Lower leg skin (tissue), 4 donors: Measurements from ENCODE around the gene DLG2. TPM values are rescaled to one million over a fixed set of nuclear protein-coding genes. Genes with fewer than 3 reads are reported as not detected.
"Not testable (repeated sequence)": the region's sequence is repeated elsewhere in the genome, so short reads cannot be mapped to it uniquely, and the experiment has no call there.

ENCODE experiments used
- DNase-seq, 2 donors: peaks; one replicate each; pipeline ENCODE4 v3.0.0-alpha.2; 2019; ENCODE audit warnings: low spot score in 2 of 2
- H3K4me3 ChIP-seq: fragments of 200-600 bp; sonication (generic); 2 replicates; pipeline ENCODE4 v1.5.1; 2017; ENCODE audit warnings: mild to moderate bottlenecking, low read depth; ENCODE audit not compliant: poor library complexity, severe bottlenecking
- POLR2A ChIP-seq, 2 donors: fragments of 450-650 bp; IDR thresholded peaks; one replicate each; pipeline ENCODE4 v1.6.1; 2016 to 2017; ENCODE audit warnings: antibody characterized with exemption in 2 of 2, mild to moderate bottlenecking in 1 of 2, moderate library complexity in 1 of 2
- WGBS, 2 donors: methylation state at CpG; one replicate each; pipeline ENCODE4 v1.1.5; 2018; 5-methylcytosine and 5-hydroxymethylcytosine counted together
- intact Hi-C: fragments of 100-400 bp; cut with DNase I; formaldehyde crosslinking; loops from one replicate; pipeline ENCODE4 v1.15.0; 2023; ENCODE audit warnings: low total_unique reads
- total RNA-seq, 4 donors: library from RNA; depleted of rRNA; stranded (reverse); fragments of >200 nt; gene quantifications; one replicate each; pipeline ENCODE4 v1.1.0, GENCODE V29; 2016
- TF ChIP-seq, protein P1 (sequence below), 3 donors: fragments of 450-650 bp; IDR thresholded peaks; one replicate each; pipeline ENCODE4 v1.5.1; 2016; ENCODE audit warnings: antibody characterized with exemption in 3 of 3, mild to moderate bottlenecking in 3 of 3, moderate library complexity in 2 of 3

DLG2 gene
- total RNA-seq, 4 donors from 2014 or later, result 37.6 to 68.3 (median 46.0) TPM

DNA sequence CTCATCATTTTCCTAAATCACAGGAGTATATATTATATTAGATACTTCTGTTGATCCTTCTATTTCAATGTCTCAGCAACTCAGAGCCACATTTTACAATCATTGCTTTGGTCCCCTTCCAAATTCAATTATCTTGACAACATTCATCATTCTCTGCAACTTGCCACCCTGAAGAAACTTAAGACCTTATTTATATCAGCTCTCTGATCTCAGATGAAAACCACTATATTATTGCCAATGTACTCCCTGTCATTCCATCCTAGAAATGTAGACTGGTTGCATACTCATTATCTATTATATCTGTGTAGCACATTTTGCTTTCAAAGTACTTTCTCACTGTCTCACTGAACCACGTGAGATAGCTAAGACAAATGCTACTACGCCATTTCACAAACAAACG, 379.3 kb downstream of the DLG2 start:
- H3K4me3 ChIP-seq, result no peak overlapping the region

DNA sequence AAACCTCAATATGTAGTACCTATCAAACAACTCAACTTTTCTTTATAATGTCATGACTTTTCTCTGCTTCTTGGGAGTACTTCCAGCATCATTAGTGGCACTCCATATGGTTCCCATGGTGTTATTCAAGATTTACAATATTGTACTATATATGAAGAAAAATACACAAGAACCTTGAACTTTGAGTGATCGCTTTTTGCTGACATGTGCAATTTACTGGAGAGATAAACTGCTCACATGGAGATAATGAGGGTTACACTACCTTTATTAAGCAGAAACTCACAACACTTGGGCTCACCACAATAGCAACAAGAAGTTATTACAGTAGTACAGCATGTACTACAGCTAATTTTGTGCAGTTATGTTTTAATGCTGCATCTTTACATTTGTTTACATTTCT, 388.2 kb downstream of the DLG2 start:
- no peak for DNase-seq
- no peak for TF ChIP-seq POLR2A (IDR thresholded peaks at IDR 0.05)
- TF ChIP-seq, protein P1, sequence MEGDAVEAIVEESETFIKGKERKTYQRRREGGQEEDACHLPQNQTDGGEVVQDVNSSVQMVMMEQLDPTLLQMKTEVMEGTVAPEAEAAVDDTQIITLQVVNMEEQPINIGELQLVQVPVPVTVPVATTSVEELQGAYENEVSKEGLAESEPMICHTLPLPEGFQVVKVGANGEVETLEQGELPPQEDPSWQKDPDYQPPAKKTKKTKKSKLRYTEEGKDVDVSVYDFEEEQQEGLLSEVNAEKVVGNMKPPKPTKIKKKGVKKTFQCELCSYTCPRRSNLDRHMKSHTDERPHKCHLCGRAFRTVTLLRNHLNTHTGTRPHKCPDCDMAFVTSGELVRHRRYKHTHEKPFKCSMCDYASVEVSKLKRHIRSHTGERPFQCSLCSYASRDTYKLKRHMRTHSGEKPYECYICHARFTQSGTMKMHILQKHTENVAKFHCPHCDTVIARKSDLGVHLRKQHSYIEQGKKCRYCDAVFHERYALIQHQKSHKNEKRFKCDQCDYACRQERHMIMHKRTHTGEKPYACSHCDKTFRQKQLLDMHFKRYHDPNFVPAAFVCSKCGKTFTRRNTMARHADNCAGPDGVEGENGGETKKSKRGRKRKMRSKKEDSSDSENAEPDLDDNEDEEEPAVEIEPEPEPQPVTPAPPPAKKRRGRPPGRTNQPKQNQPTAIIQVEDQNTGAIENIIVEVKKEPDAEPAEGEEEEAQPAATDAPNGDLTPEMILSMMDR (IDR thresholded peaks at IDR 0.05), result no peak
- WGBS, 2 donors, result 96 to 100% methylated on average over 1 of the region's 1 CpG
- H3K4me3 ChIP-seq, result no peak overlapping the region
- intact Hi-C loops, result no loop called here

More for the DNA sequence above, 379.3 kb downstream of the DLG2 start:
- DNase-seq, result no peak
- WGBS, 2 donors, result 67 to 77% methylated on average over 3 of the region's 3 CpGs
- intact Hi-C loops, result no loop called here
- TF ChIP-seq, protein P1 (IDR thresholded peaks at IDR 0.05), result no peak
- TF ChIP-seq POLR2A (IDR thresholded peaks at IDR 0.05), result no peak

DNA sequence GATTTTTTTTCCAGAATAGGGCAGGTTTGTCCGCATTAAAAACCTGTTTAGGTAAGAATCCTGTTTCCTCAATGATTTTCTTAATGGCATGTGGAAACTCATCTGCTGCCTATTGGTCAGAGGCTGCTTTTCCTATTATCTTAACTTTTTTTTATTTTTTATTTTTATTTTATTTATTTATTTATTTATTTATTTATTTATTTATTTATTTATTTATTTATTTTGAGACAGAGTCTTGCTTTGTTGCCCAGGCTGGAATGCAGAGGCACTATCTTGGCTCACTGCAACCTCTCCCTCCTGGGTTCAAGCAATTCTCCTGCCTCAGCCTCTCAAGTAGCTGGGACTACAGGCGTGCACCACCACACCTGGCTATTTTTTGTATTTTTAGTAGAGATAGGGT, 389.1 kb downstream of the DLG2 start:
- H3K4me3 ChIP-seq, DNase-seq, intact Hi-C loops: not testable (repeated sequence)
- 87 to 92% methylated on average over 2 of the region's 2 CpGs for WGBS, 2 donors

DNA sequence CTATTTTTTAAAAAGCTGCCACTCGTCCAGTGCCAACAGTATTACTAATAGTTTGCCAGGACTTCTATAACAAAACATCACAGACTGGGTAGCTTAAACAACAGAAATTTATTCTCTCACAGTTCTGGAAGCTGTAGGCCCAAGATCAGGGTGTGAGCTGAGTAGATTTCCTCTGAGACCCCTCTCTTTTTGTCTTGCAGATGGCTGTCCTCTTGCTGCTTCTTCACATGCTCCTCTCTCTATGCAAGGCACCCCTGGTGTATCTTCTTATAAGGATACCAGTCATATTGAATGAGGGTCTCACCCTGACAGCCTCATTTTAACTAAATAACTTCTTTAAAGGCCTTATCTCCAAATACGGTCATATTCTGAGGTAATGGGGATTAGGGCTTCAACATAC, 390.9 kb downstream of the DLG2 start:
- no peak for DNase-seq
- intact Hi-C loops, result no loop called here
- no peak overlapping the region for H3K4me3 ChIP-seq
- TF ChIP-seq POLR2A (IDR thresholded peaks at IDR 0.05), result no peak
- TF ChIP-seq, protein P1 (IDR thresholded peaks at IDR 0.05), result no peak
- WGBS, 2 donors, result 71 to 73% methylated on average over 2 of the region's 2 CpGs

DNA sequence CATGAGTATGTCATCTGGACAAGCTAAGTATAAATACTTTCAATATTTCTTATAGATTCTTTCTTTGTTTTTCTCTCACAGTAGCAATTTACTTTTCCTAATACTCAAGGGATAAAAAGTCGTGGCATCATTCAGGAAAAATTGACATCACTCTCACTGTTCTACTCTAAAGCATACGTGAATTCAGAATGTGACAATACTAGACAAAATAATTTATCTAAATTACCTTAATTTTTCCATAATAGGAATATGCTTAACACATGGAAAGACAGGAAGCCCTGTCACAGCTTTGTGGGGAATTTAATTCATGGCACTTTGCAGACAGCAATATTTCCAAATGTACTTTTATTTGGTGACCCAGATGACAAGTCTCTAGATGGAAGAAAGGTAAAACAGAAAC, 394.6 kb downstream of the DLG2 start:
- no peak for DNase-seq
- H3K4me3 ChIP-seq, result no peak overlapping the region
- 58 to 66% methylated on average over 2 of the region's 2 CpGs for WGBS, 2 donors
- TF ChIP-seq, protein P1 (IDR thresholded peaks at IDR 0.05), result no peak
- no peak for TF ChIP-seq POLR2A (IDR thresholded peaks at IDR 0.05)
- intact Hi-C loops, result no loop called here

DNA sequence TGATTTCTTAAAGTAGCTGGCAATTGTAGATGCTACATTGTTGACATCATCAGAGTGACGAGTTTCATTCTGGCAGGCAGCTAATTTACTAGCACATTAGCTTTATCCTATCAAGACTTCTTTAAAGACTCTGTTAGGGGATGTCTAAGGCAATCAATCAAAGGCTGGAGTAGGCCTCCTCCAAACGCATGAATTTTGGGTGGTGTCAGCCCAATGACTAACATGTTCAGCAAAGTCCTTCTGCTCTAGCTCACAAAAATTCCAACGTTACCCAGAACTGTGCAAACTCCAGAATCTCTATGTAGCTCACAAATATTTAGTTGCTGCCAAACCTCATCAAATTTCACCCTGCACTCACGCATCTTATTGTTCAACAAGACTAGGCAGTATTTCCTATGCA, 395.6 kb downstream of the DLG2 start:
- no peak overlapping the region for H3K4me3 ChIP-seq
- no peak for DNase-seq
- intact Hi-C loops, result no loop called here
- TF ChIP-seq, protein P1 (IDR thresholded peaks at IDR 0.05), result no peak
- no peak for TF ChIP-seq POLR2A (IDR thresholded peaks at IDR 0.05)
- 52 to 62% methylated on average over 4 of the region's 4 CpGs for WGBS, 2 donors

DNA sequence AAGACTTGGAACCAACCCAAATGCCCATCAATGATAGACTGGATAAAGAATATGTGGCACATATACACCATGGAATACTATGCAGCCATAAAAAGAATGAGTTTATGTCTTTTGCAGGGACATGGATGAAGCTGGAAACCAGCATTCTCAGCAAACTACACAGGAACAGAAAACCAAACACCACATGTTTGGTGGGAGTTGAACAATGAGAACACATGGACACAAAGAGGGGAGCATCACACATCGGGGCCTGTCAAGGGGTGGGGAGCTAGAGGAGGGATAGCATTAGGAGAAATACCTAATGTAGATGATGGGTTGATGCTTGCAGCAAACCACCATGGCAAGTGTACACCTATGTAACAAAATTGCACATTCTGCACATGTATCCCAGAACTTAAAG, 397.4 kb downstream of the DLG2 start:
- intact Hi-C loops, H3K4me3 ChIP-seq, DNase-seq: not testable (repeated sequence)
- 90 to 93% methylated on average over 1 of the region's 1 CpG for WGBS, 2 donors
